Neuronal stem cell (in vitro differentiated cells): ENCODE results near the gene TGFB2.

Source experiments
- DNase-seq: peaks from one replicate; pipeline ENCODE4 v3.0.0-alpha.2; 2013; ENCODE audit warnings: low spot score
- H2AFZ ChIP-seq: one replicate; pipeline ENCODE4 v1.6.1; 2013; ENCODE audit warnings: mild to moderate bottlenecking, low read length, inconsistent platforms
- H2AK5ac ChIP-seq: 2 replicates; pipeline ENCODE4 v1.6.1; 2013; ENCODE audit warnings: low read depth, mild to moderate bottlenecking, inconsistent platforms, low read length, moderate library complexity, mixed read lengths
- H2BK120ac ChIP-seq: 2 replicates; pipeline ENCODE4 v1.6.1; 2013; ENCODE audit warnings: low read depth, mild to moderate bottlenecking, inconsistent platforms, low read length, moderate library complexity, mixed read lengths
- H2BK12ac ChIP-seq: one replicate; pipeline ENCODE4 v1.6.1; 2013; ENCODE audit warnings: low read length, inconsistent platforms
- H2BK15ac ChIP-seq: 2 replicates; pipeline ENCODE4 v1.6.1; 2013; ENCODE audit warnings: mild to moderate bottlenecking, low read length, inconsistent platforms, mixed read lengths
- H2BK5ac ChIP-seq: one replicate; pipeline ENCODE4 v1.6.1; 2013; ENCODE audit warnings: inconsistent platforms, mild to moderate bottlenecking, low read length, moderate library complexity
- H3K14ac ChIP-seq: one replicate; pipeline ENCODE4 v1.6.1; 2013; ENCODE audit warnings: low read length, inconsistent platforms
- H3K18ac ChIP-seq: 2 replicates; pipeline ENCODE4 v1.6.1; 2013; ENCODE audit warnings: low read length, inconsistent platforms
- H3K23ac ChIP-seq: 2 replicates; pipeline ENCODE4 v1.6.1; 2013; ENCODE audit warnings: low read depth, mild to moderate bottlenecking, mixed read lengths, low read length, inconsistent platforms; ENCODE audit not compliant: poor library complexity
- H3K27ac ChIP-seq: replicated peaks from 3 replicates; pipeline ENCODE4 v1.5.1; 2013; ENCODE audit warnings: low read length, inconsistent platforms
- H3K27me3 ChIP-seq, 3 experiments: 2 replicates each; pipeline ENCODE4 v1.6.1; 2013; ENCODE audit warnings: low read length in 3 of 3, mild to moderate bottlenecking in 2 of 3, inconsistent platforms in 1 of 3, low read depth in 1 of 3, mixed read lengths in 1 of 3, moderate library complexity in 1 of 3; ENCODE audit not compliant: control insufficient read depth in 3 of 3, insufficient read depth in 3 of 3
- H3K36me3 ChIP-seq, 2 donors: replicated peaks in 1 of 2; 2 replicates each; pipeline ENCODE4 v1.6.1; 2013; ENCODE audit warnings: low read length in 2 of 2; ENCODE audit not compliant: control insufficient read depth in 2 of 2, insufficient read depth in 2 of 2
- H3K4ac ChIP-seq: 2 replicates; pipeline ENCODE4 v1.6.1; 2013; ENCODE audit warnings: inconsistent platforms, mild to moderate bottlenecking, low read length, moderate library complexity
- H3K4me1 ChIP-seq, 2 donors: 1 replicate in 1 of 2; 2 replicates in 1 of 2; pipeline ENCODE4 v1.6.1; 2013; ENCODE audit warnings: low read length in 2 of 2, low read depth in 1 of 2; ENCODE audit not compliant: control insufficient read depth in 2 of 2, insufficient read depth in 1 of 2
- H3K4me2 ChIP-seq: one replicate; pipeline ENCODE4 v1.6.1; 2013; ENCODE audit warnings: mild to moderate bottlenecking, low read length, inconsistent platforms; ENCODE audit not compliant: insufficient read depth, poor library complexity, severe bottlenecking
- H3K4me3 ChIP-seq, 2 donors: 2 replicates each; pipeline ENCODE4 v1.5.1; 2013; ENCODE audit warnings: low read length in 2 of 2, mild to moderate bottlenecking in 2 of 2, inconsistent platforms in 1 of 2, moderate library complexity in 1 of 2
- H3K79me1 ChIP-seq: one replicate; pipeline ENCODE4 v1.6.1; 2013; ENCODE audit warnings: low read depth, mild to moderate bottlenecking, inconsistent platforms, low read length, moderate library complexity
- H3K9ac ChIP-seq: one replicate; pipeline ENCODE4 v1.6.1; 2013; ENCODE audit warnings: mild to moderate bottlenecking, low read depth, low read length, inconsistent platforms; ENCODE audit not compliant: poor library complexity
- H3K9me3 ChIP-seq, 2 donors: replicated peaks in 1 of 2; 2 replicates each; pipeline versions ENCODE3 to v1.6.1; 2013; ENCODE audit warnings: low read length in 2 of 2, mild to moderate bottlenecking in 2 of 2, inconsistent platforms in 1 of 2, low read depth in 1 of 2, mixed read lengths in 1 of 2, moderate library complexity in 1 of 2; ENCODE audit not compliant: control insufficient read depth in 2 of 2, insufficient read depth in 1 of 2
- H4K8ac ChIP-seq: one replicate; pipeline ENCODE4 v1.6.1; 2013; ENCODE audit warnings: low read depth, mild to moderate bottlenecking, inconsistent platforms, low read length, moderate library complexity
- H4K91ac ChIP-seq: one replicate; pipeline ENCODE4 v1.6.1; 2013; ENCODE audit warnings: low read length, low read depth, mild to moderate bottlenecking, inconsistent platforms; ENCODE audit not compliant: poor library complexity
- WGBS, 2 donors: extraction: QIAGEN DNeasy Blood & Tissue Kit; methylation state at CpG; one replicate each; pipeline ENCODE4 v1.1.7; 2013; ENCODE audit warnings: missing lambda C conversion rate in 2 of 2, mixed read lengths in 1 of 2; ENCODE audit not compliant: insufficient read length in 2 of 2, insufficient replicate concordance in 1 of 2; ENCODE audit errors: extremely low coverage in 2 of 2; 5-methylcytosine and 5-hydroxymethylcytosine counted together

Gene TGFB2

DNA sequence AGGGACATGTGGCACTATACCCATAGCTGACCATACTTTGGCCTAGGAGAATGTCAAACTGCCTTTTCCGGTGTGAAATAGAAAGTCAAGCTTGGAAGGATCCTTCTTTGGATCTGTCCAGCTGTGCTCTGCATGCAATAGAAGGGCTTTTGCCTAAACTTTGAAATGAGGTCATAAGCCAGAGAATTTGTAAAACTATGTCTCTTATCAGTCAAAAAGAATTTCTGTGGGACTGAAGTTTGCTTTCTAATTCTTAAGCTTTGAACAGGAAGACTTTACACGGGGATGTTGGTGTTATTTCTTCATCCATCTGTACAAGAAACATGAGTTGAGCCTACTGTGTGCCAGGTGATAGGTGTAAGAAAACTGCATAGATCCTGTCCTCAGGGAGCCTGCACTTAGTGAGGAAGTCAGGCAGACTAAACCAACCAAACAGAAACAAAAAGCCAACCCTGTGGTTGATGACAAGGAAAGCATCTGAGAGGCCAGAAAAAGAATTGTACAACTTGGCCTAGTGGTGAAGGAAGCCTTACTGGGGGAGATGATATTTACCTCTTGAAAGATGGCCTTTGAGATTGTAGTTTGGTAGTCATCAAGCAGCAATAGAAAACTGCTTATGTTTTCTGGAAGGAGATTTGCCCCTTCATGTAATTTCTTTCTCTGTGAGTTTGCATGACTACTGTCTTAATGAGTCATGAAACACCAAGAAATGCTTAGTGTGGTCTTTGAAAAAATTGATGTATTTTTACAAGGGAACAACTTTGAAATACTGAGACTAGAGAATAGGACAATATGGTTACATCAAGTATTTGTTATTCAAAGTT, 24.8 kb downstream of the TGFB2 start:
- H2BK120ac ChIP-seq = no peak overlapping the region
- no peak overlapping the region for H2AK5ac ChIP-seq
- no peak overlapping the region for H3K4me3 ChIP-seq
- H3K4me1 ChIP-seq = peaks cover 2 to 10% of the 10 kb centered on the region in 2 donors
- no peak overlapping the region for H2BK12ac ChIP-seq
- no peak overlapping the region for H2AFZ ChIP-seq
- H2BK15ac ChIP-seq = no peak overlapping the region
- H3K9me3 ChIP-seq = no peaks in the 10 kb centered on the region
- no peak overlapping the region for H4K8ac ChIP-seq
- no peak overlapping the region for H3K4ac ChIP-seq
- no peak overlapping the region for H3K23ac ChIP-seq
- H3K4me2 ChIP-seq = no peak overlapping the region
- no peak overlapping the region for H3K9ac ChIP-seq
- H3K18ac ChIP-seq = no peak overlapping the region
- no peaks in the 10 kb centered on the region for H3K27me3 ChIP-seq
- no peak overlapping the region for H2BK5ac ChIP-seq
- H3K27ac ChIP-seq = no peak overlapping the region
- H3K36me3 ChIP-seq = no peaks in the 10 kb centered on the region
- no peaks in the 10 kb centered on the region for H3K79me1 ChIP-seq
- no CpG with 5 or more reads among the region's 2 CpGs for WGBS, 2 donors
- DNase-seq = no peak
- no peak overlapping the region for H3K14ac ChIP-seq
- H4K91ac ChIP-seq = no peak overlapping the region

GRCh38 chr1:218371927-218372672, 27.0 kb downstream of the TGFB2 start:
- Histone ChIP-seq H3K23ac (no peak overlapping the region), H3K14ac (no peak overlapping the region), H3K4me1 (peaks cover 2 to 15% of the 10 kb centered on the region in 2 donors), H4K91ac (no peak overlapping the region), H2BK15ac (no peak overlapping the region), H3K9ac (no peak overlapping the region), H2BK120ac (no peak overlapping the region), H2AFZ (no peak overlapping the region), H3K27me3 (no peaks in the 10 kb centered on the region), H2BK5ac (no peak overlapping the region), H3K79me1 (no peaks in the 10 kb centered on the region), H3K4me2 (no peak overlapping the region), H3K36me3 (no peaks in the 10 kb centered on the region), H2AK5ac (no peak overlapping the region), H3K4me3 (no peak overlapping the region), H3K4ac (no peak overlapping the region), H3K18ac (peak overlapping the region; percentile 63), H2BK12ac (no peak overlapping the region), H4K8ac (no peak overlapping the region), H3K27ac (no peak overlapping the region), H3K9me3 (no peaks in the 10 kb centered on the region)
- WGBS, 2 donors = no CpG with 5 or more reads among the region's 8 CpGs
- no peak for DNase-seq

- Histone ChIP-seq H4K91ac (no peak overlapping the region), H3K9me3 (no peaks in the 10 kb centered on the region), H3K23ac (no peak overlapping the region), H2BK12ac (no peak overlapping the region), H4K8ac (no peak overlapping the region), H3K79me1 (no peaks in the 10 kb centered on the region), H3K27me3 (no peaks in the 10 kb centered on the region), H3K27ac (no peak overlapping the region), H3K4me3 (no peak overlapping the region), H3K4me2 (no peak overlapping the region), H3K9ac (no peak overlapping the region), H2BK15ac (no peak overlapping the region), H3K4ac (no peak overlapping the region), H2AK5ac (no peak overlapping the region), H2BK120ac (no peak overlapping the region), H3K36me3 (no peaks in the 10 kb centered on the region), H3K18ac (no peak overlapping the region), H2AFZ (peak overlapping the region; percentile 32), H2BK5ac (no peak overlapping the region), H3K14ac (no peak overlapping the region), H3K4me1 (peaks cover 2 to 15% of the 10 kb centered on the region in 2 donors)
- no peak for DNase-seq
- no CpG with 5 or more reads among the region's 7 CpGs for WGBS, 2 donors
Observed at GRCh38 chr1:218374401-218375353, 29.5 kb downstream of the TGFB2 start.
